ENCODE measurements around the gene CDC14B. TPM values are rescaled to one million over a fixed set of nuclear protein-coding genes. Genes with fewer than 3 reads are reported as not detected.

The CDC14B gene
- total RNA-seq, 1 experiment from 2014 or later = 5.2 TPM

- Histone ChIP-seq H3K9me3 (ENCODE audit: low read depth, low read length, poor library complexity, severe bottlenecking) (no peaks in the 10 kb centered on the region), H3K4me1 (ENCODE audit: insufficient read depth, low read length, poor library complexity, severe bottlenecking) (no peaks in the 10 kb centered on the region), H3K27me3 (replicated peaks; ENCODE audit: insufficient read depth, low read depth, low read length, poor library complexity) (no peaks in the 10 kb centered on the region), H3K4me3 (ENCODE audit: low read depth, low read length, poor library complexity, severe bottlenecking) (no peak overlapping the region), H3K36me3 (ENCODE audit: insufficient read depth, low read length, poor library complexity, severe bottlenecking) (no peaks in the 10 kb centered on the region), H3K27ac (ENCODE audit: low read depth, low read length, poor library complexity, severe bottlenecking) (no peak overlapping the region)
- TF ChIP-seq EZH2 (IDR thresholded peaks at IDR 0.05; ENCODE audit: borderline replicate concordance, low read depth, low read length, poor library complexity, severe bottlenecking) (no peak), CTCF (conservative IDR thresholded peaks at IDR 0.05; ENCODE audit: low read depth, low read length) (no peak)
- intact Hi-C loops (cut with micrococcal nuclease; ENCODE audit: unreplicated experiment) = no loop called here
- CTCF ChIA-PET = no interaction called here
- POLR2A ChIA-PET (ENCODE audit: low non-redundant PET) = no interaction called here
- no peak for DNase-seq (ENCODE audit: low spot score)
- BruUV-seq (replicated peaks) = no TSS peak
Observed at GRCh38 chr9:96502539-96503373, 116.9 kb downstream of the CDC14B start.

GRCh38 chr9:96501633-96502538 is 117.8 kb downstream of the CDC14B start:
- ChIA-PET POLR2A (ENCODE audit: low non-redundant PET) (no interaction called here), CTCF (no interaction called here)
- no peak overlapping the region for H3K4me3 ChIP-seq (ENCODE audit: low read depth, low read length, poor library complexity, severe bottlenecking)
- H3K9me3 ChIP-seq (ENCODE audit: low read depth, low read length, poor library complexity, severe bottlenecking) = no peaks in the 10 kb centered on the region
- TF ChIP-seq EZH2 (IDR thresholded peaks at IDR 0.05; ENCODE audit: borderline replicate concordance, low read depth, low read length, poor library complexity, severe bottlenecking) (no peak), CTCF (conservative IDR thresholded peaks at IDR 0.05; ENCODE audit: low read depth, low read length) (no peak)
- H3K27me3 ChIP-seq (replicated peaks; ENCODE audit: insufficient read depth, low read depth, low read length, poor library complexity) = no peaks in the 10 kb centered on the region
- intact Hi-C loops (cut with micrococcal nuclease; ENCODE audit: unreplicated experiment) = no loop called here
- BruUV-seq (replicated peaks) = no TSS peak
- no peak for DNase-seq (ENCODE audit: low spot score)
- H3K4me1 ChIP-seq (ENCODE audit: insufficient read depth, low read length, poor library complexity, severe bottlenecking) = no peaks in the 10 kb centered on the region
- H3K36me3 ChIP-seq (ENCODE audit: insufficient read depth, low read length, poor library complexity, severe bottlenecking) = no peaks in the 10 kb centered on the region
- H3K27ac ChIP-seq (ENCODE audit: low read depth, low read length, poor library complexity, severe bottlenecking) = no peak overlapping the region

DNA sequence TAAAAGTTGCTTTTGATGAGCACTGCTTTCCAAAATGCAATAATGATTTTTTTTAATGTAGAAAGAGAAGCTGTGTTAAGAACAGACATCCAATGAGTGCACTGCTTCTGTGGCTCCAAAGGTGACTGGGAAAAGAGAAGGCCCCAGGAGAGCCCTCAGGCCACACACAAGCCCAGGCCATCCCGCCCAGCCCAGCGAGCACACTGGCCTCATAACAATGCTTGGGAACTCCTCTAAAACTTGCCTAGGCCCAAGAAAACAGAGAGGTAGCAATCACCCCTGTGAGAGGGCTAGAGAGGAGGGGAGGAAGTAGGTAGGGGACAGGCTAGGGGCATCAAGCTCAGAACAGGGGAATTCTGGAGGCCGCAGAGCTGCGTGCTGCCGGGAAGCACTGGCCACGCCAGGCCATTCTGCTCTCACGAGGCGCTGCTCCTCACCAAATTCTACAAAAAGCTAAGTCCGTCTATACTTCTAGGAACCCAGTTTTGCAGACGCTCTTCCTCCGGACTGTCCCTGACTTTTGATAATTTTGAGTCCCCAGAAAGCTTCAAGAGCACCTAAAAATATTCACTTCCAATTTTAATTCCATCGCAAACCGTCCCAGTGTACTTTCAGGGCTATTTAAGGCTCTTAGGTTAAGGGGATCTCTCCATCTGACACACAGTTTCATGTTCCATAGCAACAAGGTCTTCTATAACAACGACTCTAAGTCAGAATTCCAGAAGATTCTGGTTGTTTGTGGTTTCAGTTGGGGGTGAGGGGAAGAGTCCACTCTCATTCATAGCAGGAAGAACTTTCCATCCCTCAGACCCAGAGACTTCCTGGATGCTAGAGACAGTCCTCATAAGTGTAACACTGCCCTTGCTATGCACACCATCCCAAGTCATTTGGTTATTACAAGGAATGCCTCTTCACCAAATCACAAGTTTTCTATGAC is 118.7 kb downstream of the CDC14B start:
- CTCF ChIA-PET = no interaction called here

More for the DNA sequence above, 118.7 kb downstream of the CDC14B start:
- Histone ChIP-seq H3K4me3 (ENCODE audit: low read depth, low read length, poor library complexity, severe bottlenecking) (no peak overlapping the region), H3K4me1 (ENCODE audit: insufficient read depth, low read length, poor library complexity, severe bottlenecking) (no peaks in the 10 kb centered on the region), H3K27ac (ENCODE audit: low read depth, low read length, poor library complexity, severe bottlenecking) (no peak overlapping the region), H3K9me3 (ENCODE audit: low read depth, low read length, poor library complexity, severe bottlenecking) (no peaks in the 10 kb centered on the region), H3K36me3 (ENCODE audit: insufficient read depth, low read length, poor library complexity, severe bottlenecking) (no peaks in the 10 kb centered on the region), H3K27me3 (replicated peaks; ENCODE audit: insufficient read depth, low read depth, low read length, poor library complexity) (no peaks in the 10 kb centered on the region)
- intact Hi-C loops (cut with micrococcal nuclease; ENCODE audit: unreplicated experiment) = no loop called here
- POLR2A ChIA-PET (ENCODE audit: low non-redundant PET) = interaction anchor here (0.7 kb wide), 1 partner anchor 166 kb away, joined by 12 read pairs; no protein-coding TSS in a partner anchor
- no peak for DNase-seq (ENCODE audit: low spot score)
- TF ChIP-seq EZH2 (IDR thresholded peaks at IDR 0.05; ENCODE audit: borderline replicate concordance, low read depth, low read length, poor library complexity, severe bottlenecking) (no peak), CTCF (conservative IDR thresholded peaks at IDR 0.05; ENCODE audit: low read depth, low read length) (no peak)
- BruUV-seq (replicated peaks) = no TSS peak

Measured in A673 (cell line).